ENCODE measurements around the gene SERPINA4.

SERPINA4 gene

DNA sequence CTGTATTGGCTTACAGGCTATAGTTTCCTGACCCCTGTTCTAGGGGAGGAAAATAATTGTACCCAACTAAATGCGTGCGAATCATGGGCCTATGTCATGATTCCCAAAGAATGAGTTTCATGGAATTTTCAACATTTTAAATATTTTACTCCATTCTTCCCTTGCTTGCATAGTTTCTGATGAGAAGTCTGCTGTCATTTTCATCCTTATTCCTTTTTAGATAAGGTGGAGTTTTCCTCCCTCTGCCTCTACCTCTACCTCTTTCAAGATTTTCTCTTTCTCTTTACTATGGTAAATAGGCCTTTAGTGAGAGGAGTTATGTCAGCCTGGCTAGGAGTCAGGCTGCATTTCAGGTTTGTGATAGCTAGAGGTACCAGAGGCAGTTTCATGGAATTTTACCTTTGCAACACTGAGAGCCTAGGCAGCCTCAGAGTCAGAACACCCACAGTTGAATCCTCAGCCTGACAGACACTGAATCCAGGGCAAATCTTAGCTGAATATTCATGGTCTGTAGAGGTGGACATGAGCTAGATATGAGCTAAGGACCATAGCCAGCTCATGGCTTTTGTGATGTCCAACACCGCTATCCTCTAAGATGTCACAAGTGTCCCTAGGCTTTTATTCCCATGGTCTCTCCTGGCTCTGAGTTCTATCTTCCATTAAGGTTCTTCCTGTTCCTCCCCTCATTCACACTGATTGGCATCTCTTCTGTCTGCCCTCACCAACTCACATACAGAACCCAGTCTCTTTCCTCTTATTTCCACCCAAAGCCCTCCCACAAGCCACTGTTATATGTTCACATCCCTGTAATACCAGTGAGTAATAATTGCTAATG is 57.0 kb downstream of the SERPINA4 start:
- Histone ChIP-seq H3K4me3 (ENCODE audit: low read depth in 1 of 5, low read length in 5 of 5) (peak overlapping the region in 2 of 5 donors; percentile 8 to 25), H3K36me3 (ENCODE audit: control insufficient read depth in 5 of 5, insufficient read depth in 5 of 5, low read length in 5 of 5) (no peaks in the 10 kb centered on the region), H3K9me3 (ENCODE audit: control insufficient read depth in 5 of 5, low read length in 5 of 5) (peaks cover 0 to 43% (median 36%) of the 10 kb centered on the region in 5 donors), H3K27ac (ENCODE audit: low read depth, low read length) (no peak overlapping the region), H3K27me3 (ENCODE audit: control insufficient read depth in 5 of 5, insufficient read depth in 4 of 5, low read length in 5 of 5) (peaks cover 0 to 2% (median 0%) of the 10 kb centered on the region in 5 donors), H3K4me1 (ENCODE audit: control insufficient read depth in 5 of 5, insufficient read depth in 5 of 5, low read length in 5 of 5) (no peaks in the 10 kb centered on the region), H3K9ac (ENCODE audit: low read length in 5 of 5) (no peak overlapping the region)

DNA sequence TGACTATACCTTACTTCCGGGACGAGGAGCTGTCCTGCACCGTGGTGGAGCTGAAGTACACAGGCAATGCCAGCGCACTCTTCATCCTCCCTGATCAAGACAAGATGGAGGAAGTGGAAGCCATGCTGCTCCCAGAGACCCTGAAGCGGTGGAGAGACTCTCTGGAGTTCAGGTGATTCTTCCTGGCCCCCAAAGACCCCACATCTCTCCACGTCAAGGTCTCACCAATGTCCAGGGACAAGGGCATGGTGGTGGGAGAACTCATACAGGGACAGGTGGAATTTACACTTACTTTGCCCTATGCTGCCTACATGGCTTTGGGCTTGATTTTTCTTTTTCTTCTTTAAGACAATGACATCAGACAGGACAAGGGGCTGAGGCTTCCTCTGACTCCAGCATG is 58.1 kb downstream of the SERPINA4 start:
- no peaks in the 10 kb centered on the region for H3K36me3 ChIP-seq (ENCODE audit: control insufficient read depth in 5 of 5, insufficient read depth in 5 of 5, low read length in 5 of 5)
- no peak overlapping the region for H3K9ac ChIP-seq (ENCODE audit: low read length in 5 of 5)
- no peaks in the 10 kb centered on the region for H3K4me1 ChIP-seq (ENCODE audit: control insufficient read depth in 5 of 5, insufficient read depth in 5 of 5, low read length in 5 of 5)
- H3K27ac ChIP-seq (ENCODE audit: low read depth, low read length) = no peak overlapping the region
- peaks cover 0 to 13% (median 9%) of the 10 kb centered on the region in 5 donors for H3K27me3 ChIP-seq (ENCODE audit: control insufficient read depth in 5 of 5, insufficient read depth in 4 of 5, low read length in 5 of 5)
- peaks cover 0 to 43% (median 36%) of the 10 kb centered on the region in 5 donors for H3K9me3 ChIP-seq (ENCODE audit: control insufficient read depth in 5 of 5, low read length in 5 of 5)
- H3K4me3 ChIP-seq (ENCODE audit: low read depth in 1 of 5, low read length in 5 of 5) = no peak overlapping the region

All from subcutaneous abdominal adipose tissue (tissue), 5 donors.